Upper lobe of left lung (tissue), 6 donors: Measurements from ENCODE around the gene UBR4. TPM values are rescaled to one million over a fixed set of nuclear protein-coding genes. Genes with fewer than 3 reads are reported as not detected.

Experiments
- ATAC-seq, 2 donors: fragments of 200-7000 bp; cut with Tn5 transposase; one replicate each; pipeline ENCODE4 v1.9.1; 2022; ENCODE audit warnings: mild to moderate bottlenecking in 2 of 2, moderate library complexity in 2 of 2; ENCODE audit not compliant: low FRiP score in 2 of 2
- DNase-seq, 2 donors: peaks; one replicate each; pipeline ENCODE4 v3.0.0-alpha.2; 2019 to 2020
- H3K27ac ChIP-seq, 4 donors: fragments of 200-600 bp; sonication (generic); one replicate each; pipeline ENCODE4 v1.5.1; 2016 to 2019
- H3K27me3 ChIP-seq, 4 donors: fragments of 200-600 bp; sonication (generic); one replicate each; pipeline ENCODE4 v1.5.1; 2017 to 2019
- H3K36me3 ChIP-seq, 4 donors: fragments of 200-600 bp; sonication (generic); one replicate each; pipeline ENCODE4 v1.5.1; 2016 to 2019
- H3K4me1 ChIP-seq, 4 donors: fragments of 200-600 bp; sonication (generic); one replicate each; pipeline ENCODE4 v1.5.1; 2018 to 2019
- H3K4me3 ChIP-seq, 4 donors: fragments of 200-600 bp; sonication (generic); one replicate each; pipeline ENCODE4 v1.5.1; 2017 to 2019; ENCODE audit warnings: mild to moderate bottlenecking in 2 of 4, moderate library complexity in 1 of 4
- H3K9me3 ChIP-seq, 4 donors: fragments of 200-600 bp; sonication (generic); one replicate each; pipeline ENCODE4 v1.5.1; 2018 to 2019
- EP300 ChIP-seq, 4 donors: sonication (generic); formaldehyde crosslinking; IDR thresholded peaks; one replicate each; pipeline ENCODE4 v1.5.1; 2017; ENCODE audit warnings: antibody characterized with exemption in 4 of 4, control low read depth in 2 of 4
- POLR2A ChIP-seq, 4 donors: fragments of 450-650 bp; IDR thresholded peaks; one replicate each; pipeline ENCODE4 v1.5.1; 2016 to 2017; ENCODE audit warnings: antibody characterized with exemption in 4 of 4, mild to moderate bottlenecking in 2 of 4
- POLR2AphosphoS5 ChIP-seq, 2 donors: sonication (generic); formaldehyde crosslinking; IDR thresholded peaks; one replicate each; pipeline ENCODE4 v1.5.1; 2017; ENCODE audit warnings: antibody characterized with exemption in 2 of 2
- WGBS, 2 donors: methylation state at CpG; one replicate each; pipeline ENCODE4 v1.1.5; 2017 to 2018; 5-methylcytosine and 5-hydroxymethylcytosine counted together
- total RNA-seq, 6 donors: library from RNA; depleted of rRNA in 4 of 6; stranded (reverse); fragments of >200 nt in 4 of 6; gene quantifications; one replicate each; pipeline versions ENCODE4 v1.1.0 to v1.2.1, GENCODE V29; 2016 to 2021
- TF ChIP-seq, protein P1 (sequence below), 6 experiments: fragments of 450-650 bp in 4 of 6; fragments of 200-600 bp in 2 of 6; sonication (generic) in 2 of 6; IDR thresholded peaks; one replicate each; pipeline ENCODE4 v1.5.1; 2016 to 2019; ENCODE audit warnings: antibody characterized with exemption in 6 of 6
- donor health status: DM: no; HTN: no; CAD: no; lungs with moderate emphysema.
- donor health status: DM: no; HTN: yes; CAD: no; lungs with severe emphysema.

The UBR4 gene
- total RNA-seq, 6 donors from 2014 or later: 101 to 317 (median 135) TPM

DNA sequence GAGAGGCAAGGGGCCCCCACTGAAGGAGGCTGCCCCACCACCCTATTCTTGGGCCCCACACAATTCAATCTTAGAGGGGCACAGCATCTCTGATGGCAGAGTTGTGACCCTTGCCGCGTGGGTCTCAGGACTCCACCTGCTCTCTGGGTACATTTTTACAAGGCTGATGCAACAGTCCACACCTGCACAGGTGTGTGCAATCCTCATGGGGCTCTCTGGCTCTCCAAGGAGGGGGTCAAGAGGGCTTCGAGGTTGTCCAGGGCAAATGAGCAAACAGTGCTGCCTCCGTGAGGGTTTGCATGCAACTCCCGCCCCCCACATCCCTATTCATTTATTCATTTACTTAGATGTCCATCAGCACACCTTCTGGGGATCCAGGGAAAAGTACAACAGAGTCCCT lies 172.0 kb downstream of the UBR4 start:
- no peaks in the 10 kb centered on the region for H3K4me1 ChIP-seq
- TF ChIP-seq POLR2AphosphoS5 (IDR thresholded peaks at IDR 0.05): no peak
- no peak for TF ChIP-seq EP300 (IDR thresholded peaks at IDR 0.05)
- no peak for TF ChIP-seq POLR2A (IDR thresholded peaks at IDR 0.05)
- TF ChIP-seq, protein P1, sequence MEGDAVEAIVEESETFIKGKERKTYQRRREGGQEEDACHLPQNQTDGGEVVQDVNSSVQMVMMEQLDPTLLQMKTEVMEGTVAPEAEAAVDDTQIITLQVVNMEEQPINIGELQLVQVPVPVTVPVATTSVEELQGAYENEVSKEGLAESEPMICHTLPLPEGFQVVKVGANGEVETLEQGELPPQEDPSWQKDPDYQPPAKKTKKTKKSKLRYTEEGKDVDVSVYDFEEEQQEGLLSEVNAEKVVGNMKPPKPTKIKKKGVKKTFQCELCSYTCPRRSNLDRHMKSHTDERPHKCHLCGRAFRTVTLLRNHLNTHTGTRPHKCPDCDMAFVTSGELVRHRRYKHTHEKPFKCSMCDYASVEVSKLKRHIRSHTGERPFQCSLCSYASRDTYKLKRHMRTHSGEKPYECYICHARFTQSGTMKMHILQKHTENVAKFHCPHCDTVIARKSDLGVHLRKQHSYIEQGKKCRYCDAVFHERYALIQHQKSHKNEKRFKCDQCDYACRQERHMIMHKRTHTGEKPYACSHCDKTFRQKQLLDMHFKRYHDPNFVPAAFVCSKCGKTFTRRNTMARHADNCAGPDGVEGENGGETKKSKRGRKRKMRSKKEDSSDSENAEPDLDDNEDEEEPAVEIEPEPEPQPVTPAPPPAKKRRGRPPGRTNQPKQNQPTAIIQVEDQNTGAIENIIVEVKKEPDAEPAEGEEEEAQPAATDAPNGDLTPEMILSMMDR (IDR thresholded peaks at IDR 0.05): no peak
- H3K4me3 ChIP-seq: no peak overlapping the region
- 75 to 81% methylated on average over 5 of the region's 5 CpGs for WGBS, 2 donors
- no peak overlapping the region for H3K27ac ChIP-seq
- H3K36me3 ChIP-seq: no peaks in the 10 kb centered on the region
- H3K9me3 ChIP-seq: no peaks in the 10 kb centered on the region
- no peaks in the 10 kb centered on the region for H3K27me3 ChIP-seq
- DNase-seq (peak in 1 of 2 donors; percentile 72), ATAC-seq (no peak)

- ATAC-seq: no peak
Observed at GRCh38 chr1:19037659-19038058, 172.4 kb downstream of the UBR4 start.

GRCh38 chr1:19036813-19037605 lies 173.1 kb downstream of the UBR4 start:
- Histone ChIP-seq H3K9me3 (no peaks in the 10 kb centered on the region), H3K36me3 (no peaks in the 10 kb centered on the region), H3K27ac (no peak overlapping the region), H3K4me1 (no peaks in the 10 kb centered on the region), H3K27me3 (no peaks in the 10 kb centered on the region), H3K4me3 (no peak overlapping the region)
- ATAC-seq: no peak
- DNase-seq: no peak
- TF ChIP-seq, protein P1 (IDR thresholded peaks at IDR 0.05): no peak
- TF ChIP-seq POLR2A (IDR thresholded peaks at IDR 0.05) (no peak), EP300 (IDR thresholded peaks at IDR 0.05) (no peak), POLR2AphosphoS5 (IDR thresholded peaks at IDR 0.05) (no peak)
- WGBS, 2 donors: 90 to 92% methylated on average over 15 of the region's 15 CpGs

More at GRCh38 chr1:19037659-19038058, 172.4 kb downstream of the UBR4 start:
- no peaks in the 10 kb centered on the region for H3K36me3 ChIP-seq
- H3K9me3 ChIP-seq: no peaks in the 10 kb centered on the region
- H3K27me3 ChIP-seq: no peaks in the 10 kb centered on the region
- no peak overlapping the region for H3K4me3 ChIP-seq
- no peak overlapping the region for H3K27ac ChIP-seq
- TF ChIP-seq, protein P1 (IDR thresholded peaks at IDR 0.05): no peak
- TF ChIP-seq POLR2A (IDR thresholded peaks at IDR 0.05): no peak
- TF ChIP-seq POLR2AphosphoS5 (IDR thresholded peaks at IDR 0.05): no peak
- TF ChIP-seq EP300 (IDR thresholded peaks at IDR 0.05): no peak
- no peaks in the 10 kb centered on the region for H3K4me1 ChIP-seq
- no peak for DNase-seq
- 73 to 74% methylated on average over 4 of the region's 4 CpGs for WGBS, 2 donors

- 71 to 81% methylated on average over 17 of the region's 17 CpGs for WGBS, 2 donors
- H3K36me3 ChIP-seq: no peaks in the 10 kb centered on the region
- no peak overlapping the region for H3K4me3 ChIP-seq
- H3K4me1 ChIP-seq: no peaks in the 10 kb centered on the region
- no peak for TF ChIP-seq EP300 (IDR thresholded peaks at IDR 0.05)
- no peak for TF ChIP-seq POLR2A (IDR thresholded peaks at IDR 0.05)
- TF ChIP-seq POLR2AphosphoS5 (IDR thresholded peaks at IDR 0.05): no peak
- peak in 1 of 2 donors; percentile 7 for DNase-seq
- no peaks in the 10 kb centered on the region for H3K9me3 ChIP-seq
- no peaks in the 10 kb centered on the region for H3K27me3 ChIP-seq
- no peak for ATAC-seq
- H3K27ac ChIP-seq: no peak overlapping the region
Observed at GRCh38 chr1:19036041-19036812, 173.8 kb downstream of the UBR4 start.

- Histone ChIP-seq H3K4me3 (no peak overlapping the region), H3K27ac (no peak overlapping the region)
- no peak for ATAC-seq
Observed at GRCh38 chr1:19035377-19036040, 174.6 kb downstream of the UBR4 start.

More at GRCh38 chr1:19035377-19036040, 174.6 kb downstream of the UBR4 start:
- Histone ChIP-seq H3K4me1 (no peaks in the 10 kb centered on the region), H3K27me3 (no peaks in the 10 kb centered on the region), H3K9me3 (no peaks in the 10 kb centered on the region), H3K36me3 (no peaks in the 10 kb centered on the region)
- TF ChIP-seq, protein P1 (IDR thresholded peaks at IDR 0.05): no peak
- TF ChIP-seq POLR2A (IDR thresholded peaks at IDR 0.05): no peak
- no peak for TF ChIP-seq POLR2AphosphoS5 (IDR thresholded peaks at IDR 0.05)
- no peak for TF ChIP-seq EP300 (IDR thresholded peaks at IDR 0.05)
- WGBS, 2 donors: 62 to 72% methylated on average over 7 of the region's 7 CpGs
- DNase-seq: peak in 1 of 2 donors; percentile 6
